Nephron progenitor cell (in vitro differentiated cells): Measurements from ENCODE around the gene NDUFS5.
A peak's percentile ranks its signal among the peaks of the same experiment; 100 is the strongest.

ENCODE experiments used
- DNase-seq: peaks from one replicate; pipeline ENCODE4 v3.0.0; 2021
- H3K27ac Mint-ChIP-seq: 2 replicates; pipeline ENCODE4 v1.8.0; 2021; ENCODE audit warnings: mild to moderate bottlenecking, moderate library complexity, mixed read lengths
- H3K27me3 Mint-ChIP-seq: 2 replicates; pipeline ENCODE4 v1.8.0; 2021; ENCODE audit warnings: mild to moderate bottlenecking, low read depth, mixed read lengths; ENCODE audit not compliant: poor library complexity
- H3K36me3 Mint-ChIP-seq: 2 replicates; pipeline ENCODE4 v1.8.0; 2021; ENCODE audit warnings: low read depth, mixed read lengths
- H3K4me1 Mint-ChIP-seq: 2 replicates; pipeline ENCODE4 v1.8.0; 2021; ENCODE audit warnings: mixed read lengths
- H3K4me3 Mint-ChIP-seq: 2 replicates; pipeline ENCODE4 v1.8.0; 2021; ENCODE audit warnings: mild to moderate bottlenecking, moderate library complexity, mixed read lengths
- H3K9me3 Mint-ChIP-seq: 2 replicates; pipeline ENCODE4 v1.8.0; 2021; ENCODE audit warnings: mild to moderate bottlenecking, moderate library complexity, mixed read lengths
- CTCF ChIP-seq: fragments of 200-600 bp; sonication (generic); IDR thresholded peaks from 2 replicates; pipeline ENCODE4 v1.5.0; 2021; ENCODE audit warnings: antibody characterized with exemption

NDUFS5 gene

GRCh38 chr1:39082811-39083576 is 56.8 kb downstream of the NDUFS5 start:
- no peak for DNase-seq
- Mint-ChIP-seq H3K36me3 (peaks cover 16% of the 10 kb centered on the region), H3K9me3 (no peaks in the 10 kb centered on the region), H3K27ac (no peak overlapping the region), H3K27me3 (peaks cover 44% of the 10 kb centered on the region), H3K4me1 (peaks cover 57% of the 10 kb centered on the region), H3K4me3 (peak overlapping the region; percentile 90)
- TF ChIP-seq CTCF, result no peak

GRCh38 chr1:39084191-39084590 is 58.0 kb downstream of the NDUFS5 start:
- no peak for DNase-seq
- Mint-ChIP-seq H3K4me1 (peaks cover 65% of the 10 kb centered on the region), H3K4me3 (no peak overlapping the region), H3K9me3 (no peaks in the 10 kb centered on the region), H3K36me3 (peaks cover 25% of the 10 kb centered on the region), H3K27ac (no peak overlapping the region), H3K27me3 (peaks cover 45% of the 10 kb centered on the region)
- no peak for TF ChIP-seq CTCF
